Stimulated activated CD8-positive, alpha-beta memory T cell treated with anti-CD3 and anti-CD28 coated beads, Interleukin-15, amount 100 ng/mL, for 24 hours (primary cell): Measurements from ENCODE around the gene KDF1.
"Not testable (repeated sequence)": the region's sequence is repeated elsewhere in the genome, so short reads cannot be mapped to it uniquely, and the experiment has no call there.

ENCODE experiments used
- DNase-seq: peaks from one replicate; pipeline ENCODE4 v3.0.0-alpha.2; 2020; ENCODE audit warnings: low read depth

KDF1 gene

DNA sequence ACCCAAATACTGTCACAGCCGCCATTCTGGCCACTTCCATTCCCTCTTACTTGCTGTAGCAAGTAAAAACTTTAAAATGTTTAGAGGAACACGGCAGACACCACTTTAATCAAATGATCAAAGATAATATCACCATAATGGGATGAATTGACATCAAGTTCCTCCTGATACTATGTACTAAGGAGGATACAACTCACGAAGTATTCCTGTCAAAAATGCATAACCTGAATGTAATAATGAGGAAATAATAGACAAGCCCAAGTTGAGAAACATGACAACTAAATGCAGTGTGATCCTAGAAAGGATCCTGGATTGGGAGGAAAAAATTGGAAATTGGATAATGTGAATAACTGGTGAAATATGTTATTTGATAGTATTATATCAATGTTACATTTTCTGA, 3.9 kb downstream of the KDF1 start:
- DNase-seq, result no peak

DNA sequence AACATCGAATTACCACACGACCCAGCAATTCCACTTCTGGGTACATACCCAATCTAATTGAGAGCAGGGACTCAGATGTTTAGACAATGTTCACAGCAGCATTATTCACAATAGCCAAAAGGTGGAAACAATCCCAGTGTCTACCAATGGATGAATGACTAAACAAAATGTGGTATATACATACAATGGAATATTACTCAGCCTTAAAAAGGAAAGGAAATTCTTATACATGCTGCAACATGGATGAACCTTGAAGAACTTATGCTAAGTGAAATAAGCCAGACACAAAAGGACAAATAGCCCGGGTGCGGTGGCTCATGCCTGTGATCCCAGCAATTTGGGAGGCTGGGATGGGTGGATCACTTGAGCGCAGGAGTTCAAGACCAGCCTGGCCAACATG, 6.9 kb downstream of the KDF1 start:
- no peak for DNase-seq

DNA sequence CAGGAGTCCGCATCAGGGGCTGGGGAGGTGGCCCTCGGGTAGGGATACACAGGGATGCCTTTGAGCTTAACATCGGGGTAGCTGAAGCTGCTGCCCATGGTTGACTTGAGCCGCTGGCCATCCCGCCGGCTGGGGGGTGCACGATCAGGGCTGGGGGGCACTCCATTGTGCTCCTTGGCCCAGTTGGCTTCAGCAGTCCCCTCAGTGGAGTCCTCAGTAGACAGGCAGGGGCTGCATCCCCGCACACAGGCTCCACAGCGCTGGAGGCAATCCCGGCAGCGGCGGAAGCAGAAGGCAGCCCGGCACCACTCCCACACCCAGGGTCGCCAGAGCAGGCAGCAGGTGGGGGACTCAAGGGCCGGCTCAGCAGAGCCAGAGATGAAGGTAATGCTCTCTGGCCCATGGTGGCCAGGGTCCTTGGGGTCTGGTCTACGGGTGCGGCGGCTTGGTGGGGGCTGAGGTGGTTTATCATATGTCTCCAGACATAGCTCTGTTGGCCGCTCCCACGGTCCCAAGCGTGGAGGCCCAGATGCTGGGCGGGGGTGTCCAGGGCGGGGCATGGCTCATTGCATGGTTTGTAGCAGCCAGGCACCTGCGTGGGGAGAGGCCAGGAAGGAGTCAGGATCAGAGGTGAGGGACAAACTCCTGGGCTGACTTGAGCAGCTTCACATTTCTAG, 8.3 kb downstream of the KDF1 start:
- no peak for DNase-seq

DNA sequence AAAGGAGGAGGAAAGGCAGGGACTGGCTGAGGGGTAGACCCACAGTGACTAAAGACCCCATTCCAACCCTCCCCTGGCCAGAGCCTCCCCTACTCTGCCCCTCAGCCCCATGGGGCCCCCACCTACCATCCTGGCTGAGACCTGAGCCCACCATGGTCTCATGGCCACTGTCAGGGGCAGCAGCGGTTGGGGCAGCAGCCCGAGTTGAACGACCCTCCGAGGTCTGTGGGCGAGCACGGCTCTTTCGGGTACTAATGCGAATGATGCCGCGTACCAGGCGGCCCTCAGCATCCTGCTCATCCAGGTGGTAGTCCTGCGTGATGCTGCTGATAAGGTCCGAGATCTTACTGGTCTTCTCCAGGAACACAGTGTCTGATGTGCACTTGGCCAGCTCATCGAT, 9.1 kb downstream of the KDF1 start:
- no peak for DNase-seq

DNA sequence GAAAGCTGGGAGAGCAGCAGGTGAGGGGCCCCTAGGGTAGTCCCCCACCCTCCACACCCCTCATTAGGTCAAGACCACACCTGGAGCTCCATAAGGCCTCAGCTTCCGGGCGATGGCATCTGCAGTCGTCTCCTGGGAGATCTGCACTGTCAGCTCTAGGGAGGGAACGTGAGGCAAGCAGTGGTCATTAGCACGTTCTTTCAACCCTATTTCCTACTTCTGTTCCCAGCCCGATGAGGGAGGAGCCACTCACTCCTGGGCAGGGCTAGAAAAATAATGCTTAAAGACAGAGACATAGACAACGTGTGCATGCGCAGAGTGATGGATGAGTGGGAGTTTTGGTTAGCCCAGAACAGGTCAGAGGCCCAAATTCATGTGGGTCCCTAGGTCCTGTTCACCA, 9.7 kb downstream of the KDF1 start:
- no peak for DNase-seq

DNA sequence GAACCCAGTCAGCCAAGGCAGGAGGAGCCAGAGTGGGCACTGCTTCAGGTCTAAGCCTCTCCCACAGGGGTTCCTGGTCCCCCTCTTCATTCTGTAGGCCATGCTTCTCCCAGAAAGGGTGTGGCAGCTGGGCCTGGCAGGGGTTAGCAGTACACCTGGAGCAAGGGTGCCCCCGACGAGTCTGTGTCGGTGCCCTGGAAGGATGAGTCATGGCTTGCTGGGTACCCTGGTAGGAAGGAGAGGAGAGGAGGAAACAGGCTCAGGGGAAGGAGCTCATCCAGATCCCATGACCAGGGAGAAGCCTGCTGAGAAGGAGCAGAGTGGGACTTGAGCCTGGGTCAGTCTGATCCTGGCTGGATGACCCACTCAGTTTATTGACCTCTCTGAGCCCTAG, 10.3 kb downstream of the KDF1 start:
- DNase-seq, result no peak

DNA sequence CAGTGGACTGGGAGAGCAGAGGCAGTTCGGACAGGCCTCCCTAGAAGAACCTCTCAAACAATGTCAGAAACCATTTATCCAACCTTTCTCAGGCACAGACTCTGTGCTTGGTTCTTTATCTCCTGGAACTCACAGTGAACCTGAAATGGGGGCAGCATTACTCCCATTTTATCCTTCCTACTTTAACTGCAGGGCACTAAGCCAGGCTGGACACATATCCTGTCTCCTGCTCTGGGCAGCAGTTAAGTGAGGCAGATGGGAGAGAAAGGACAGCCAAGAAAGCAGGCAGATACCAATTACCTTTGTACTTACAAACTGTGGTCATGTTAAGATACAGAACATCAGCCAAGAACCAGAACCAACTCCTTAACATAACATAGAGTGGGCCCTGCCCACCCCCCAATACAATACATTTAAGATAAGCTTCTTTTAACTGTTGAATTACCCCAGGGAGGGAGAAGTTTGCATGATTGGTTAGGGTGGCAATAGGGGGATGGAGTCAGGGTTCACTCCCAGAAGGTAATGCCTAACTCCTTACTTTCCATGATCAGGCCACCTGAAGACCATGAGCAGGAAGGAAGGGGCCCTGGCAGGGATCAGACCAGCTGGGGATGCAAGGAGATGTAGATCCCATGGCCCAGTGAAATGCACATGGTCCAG, 10.9 kb downstream of the KDF1 start:
- DNase-seq, result no peak

DNA sequence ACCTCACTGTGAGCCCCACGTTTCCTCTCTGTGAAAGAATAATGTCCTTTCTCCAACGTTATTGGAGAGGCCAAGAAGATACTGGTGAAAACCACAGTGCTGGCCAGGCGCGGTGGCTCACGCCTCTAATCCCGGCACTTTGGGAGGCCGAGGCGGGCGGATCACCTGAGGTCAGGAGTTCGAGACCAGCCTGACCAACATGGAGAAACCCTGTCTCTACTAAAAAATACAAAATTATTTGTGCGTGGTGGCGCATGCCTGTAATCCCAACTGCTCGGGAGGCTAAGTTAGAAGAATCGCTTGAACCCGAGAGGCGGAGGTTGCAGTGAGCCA, 11.6 kb downstream of the KDF1 start:
- not testable (repeated sequence) for DNase-seq

DNA sequence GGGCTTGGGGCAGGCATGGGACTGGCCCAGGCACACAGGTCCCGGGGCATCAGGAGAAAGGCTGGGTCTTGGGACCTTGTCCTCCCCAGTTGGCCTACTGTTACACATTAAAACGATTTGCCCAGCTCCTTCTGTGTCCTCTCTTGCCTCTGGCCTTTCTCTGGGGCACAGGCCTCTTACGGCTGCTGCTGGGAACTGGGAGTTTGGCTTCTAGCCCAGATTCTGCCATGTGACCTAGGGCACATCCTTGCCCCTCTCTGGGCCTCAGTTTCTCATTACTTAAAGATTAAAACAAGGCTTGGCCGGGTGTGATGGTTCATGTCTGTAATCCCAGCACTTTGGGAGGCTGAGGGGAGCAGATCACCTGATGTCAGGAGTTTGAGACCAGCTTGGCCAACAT, 14.0 kb downstream of the KDF1 start:
- no peak for DNase-seq

DNA sequence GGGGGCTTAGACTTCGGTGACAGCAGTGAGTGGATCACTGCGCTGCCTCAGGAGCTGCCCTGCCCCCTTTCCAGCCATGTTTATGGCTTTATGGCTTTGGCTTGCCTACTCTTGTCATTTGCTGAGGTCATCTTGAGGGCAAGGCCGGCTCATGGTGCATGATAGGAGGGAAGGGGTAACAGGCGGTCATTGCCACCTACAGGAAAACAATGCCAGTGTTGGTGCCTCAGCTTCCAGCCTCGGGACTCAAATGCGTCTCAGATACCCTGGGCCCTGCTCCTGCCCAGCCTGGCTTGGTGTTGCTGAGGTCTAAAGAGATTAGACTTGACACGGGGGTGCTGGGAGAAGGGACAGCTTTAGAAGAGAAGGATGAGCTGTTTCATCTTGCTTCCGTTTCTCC, 14.5 kb downstream of the KDF1 start:
- DNase-seq, result no peak

DNA sequence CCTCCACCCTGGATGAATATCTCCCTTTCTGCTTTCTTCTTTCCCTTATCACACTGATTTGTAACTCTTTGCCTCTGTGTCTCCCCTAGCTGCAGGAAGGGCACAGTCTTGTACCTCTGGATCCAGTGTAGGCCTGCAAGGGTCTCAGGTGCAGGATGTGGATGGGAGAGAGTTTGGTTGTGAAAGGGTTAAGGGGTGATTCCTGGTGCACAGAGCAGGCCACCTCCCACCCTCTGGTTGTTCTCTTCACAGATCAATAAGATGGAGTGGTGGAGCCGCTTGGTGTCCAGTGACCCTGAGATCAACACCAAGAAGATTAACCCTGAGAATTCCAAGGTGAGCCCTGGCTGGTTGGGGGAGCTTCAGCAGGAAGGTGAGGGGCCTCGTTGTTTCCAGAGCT, 15.1 kb downstream of the KDF1 start:
- no peak for DNase-seq

DNA sequence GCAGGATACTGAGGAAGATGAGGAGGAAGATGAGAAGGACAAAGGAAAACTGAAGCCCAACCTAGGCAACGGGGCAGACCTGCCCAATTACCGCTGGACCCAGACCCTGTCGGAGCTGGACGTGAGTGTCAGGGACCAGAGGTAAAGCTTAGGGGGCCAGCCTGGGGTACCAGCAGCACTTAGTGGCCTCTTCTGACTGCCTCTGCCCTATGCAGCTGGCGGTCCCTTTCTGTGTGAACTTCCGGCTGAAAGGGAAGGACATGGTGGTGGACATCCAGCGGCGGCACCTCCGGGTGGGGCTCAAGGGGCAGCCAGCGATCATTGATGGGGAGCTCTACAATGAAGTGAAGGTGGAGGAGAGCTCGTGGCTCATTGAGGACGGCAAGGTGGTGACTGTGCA, 17.6 kb downstream of the KDF1 start:
- DNase-seq, result no peak

DNA sequence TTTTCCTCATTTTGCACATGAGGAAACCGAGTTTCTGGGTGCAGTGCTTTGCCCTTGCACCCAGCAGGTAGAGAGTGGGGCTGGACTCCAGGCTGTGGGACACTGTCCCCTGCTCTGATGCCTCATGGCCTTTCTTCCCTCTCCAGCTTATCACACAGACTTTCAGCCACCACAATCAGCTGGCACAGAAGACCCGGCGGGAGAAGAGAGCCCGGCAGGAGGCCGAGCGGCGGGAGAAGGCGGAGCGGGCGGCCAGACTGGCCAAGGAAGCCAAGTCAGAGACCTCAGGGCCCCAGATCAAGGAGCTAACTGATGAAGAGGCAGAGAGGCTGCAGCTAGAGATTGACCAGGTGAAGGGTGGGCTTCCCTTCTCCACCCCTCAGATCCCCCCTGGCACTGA, 19.0 kb downstream of the KDF1 start:
- DNase-seq, result no peak

DNA sequence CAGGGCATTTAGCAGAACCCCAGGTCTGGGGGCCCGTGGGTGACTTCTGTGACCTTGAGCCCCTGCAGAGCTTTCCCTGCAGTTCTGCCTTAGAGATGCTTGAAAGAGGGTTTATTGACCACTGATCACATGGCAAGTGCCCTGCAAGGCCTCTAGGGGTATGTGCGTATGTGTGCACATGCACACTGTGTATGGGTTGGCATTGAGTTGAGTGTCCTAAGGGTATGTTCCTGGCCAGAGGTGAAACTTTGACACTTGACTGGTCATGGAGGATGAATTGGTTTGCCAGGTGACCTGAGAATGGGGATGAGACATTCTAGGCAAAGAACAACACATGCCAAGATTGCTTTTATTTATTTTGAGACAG, 21.6 kb downstream of the KDF1 start:
- no peak for DNase-seq

DNA sequence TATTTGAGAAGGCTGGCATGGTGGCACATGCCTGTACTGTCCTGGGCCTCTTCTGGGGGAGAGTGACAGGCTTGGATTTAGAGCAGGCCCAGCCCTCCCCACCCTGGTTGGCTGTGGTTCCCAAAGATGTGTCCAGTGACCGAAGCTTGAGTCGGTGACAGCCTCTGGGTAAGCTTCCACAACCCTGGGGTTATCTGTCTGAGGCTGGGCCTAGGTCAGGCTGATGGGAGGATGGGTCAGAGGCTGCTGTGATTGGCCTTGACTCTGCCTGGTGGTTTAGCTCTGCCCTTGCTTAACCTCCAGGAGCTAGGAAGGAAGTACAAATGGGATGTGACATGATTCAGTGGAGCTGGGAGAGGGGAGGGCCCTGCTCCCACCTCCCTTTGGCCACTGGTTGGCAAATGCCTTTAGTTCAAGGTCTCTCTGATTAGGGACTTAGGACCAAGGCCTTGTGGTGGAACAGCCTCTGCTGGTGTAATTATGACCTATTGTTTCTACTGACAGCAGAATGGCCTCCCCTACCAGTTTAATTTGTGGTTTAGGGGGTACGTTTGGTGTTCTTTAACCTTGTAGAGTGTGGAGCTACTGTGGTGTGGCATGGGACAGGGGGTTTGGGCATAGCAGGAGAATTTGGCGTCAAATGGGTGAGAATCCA, 22.1 kb downstream of the KDF1 start:
- no peak for DNase-seq

DNA sequence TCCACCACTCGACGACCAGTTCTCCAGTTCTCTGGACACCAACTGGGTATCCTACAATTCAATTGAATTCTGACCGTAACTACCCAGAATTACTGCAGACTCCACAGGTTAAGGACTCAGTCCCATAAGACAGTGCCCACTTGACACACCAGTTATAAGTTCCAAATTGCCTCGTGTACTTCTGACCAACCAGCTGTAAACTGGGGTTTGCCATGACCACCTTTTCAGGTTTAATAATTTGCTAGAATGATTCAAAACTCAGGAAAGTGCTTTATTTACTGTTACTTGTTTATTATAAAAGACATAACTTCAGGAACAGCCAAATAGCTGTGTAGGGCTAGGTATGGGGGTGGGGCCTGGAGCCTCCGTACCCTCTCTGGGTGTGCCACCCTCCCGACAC, 23.4 kb downstream of the KDF1 start:
- no peak for DNase-seq

DNA sequence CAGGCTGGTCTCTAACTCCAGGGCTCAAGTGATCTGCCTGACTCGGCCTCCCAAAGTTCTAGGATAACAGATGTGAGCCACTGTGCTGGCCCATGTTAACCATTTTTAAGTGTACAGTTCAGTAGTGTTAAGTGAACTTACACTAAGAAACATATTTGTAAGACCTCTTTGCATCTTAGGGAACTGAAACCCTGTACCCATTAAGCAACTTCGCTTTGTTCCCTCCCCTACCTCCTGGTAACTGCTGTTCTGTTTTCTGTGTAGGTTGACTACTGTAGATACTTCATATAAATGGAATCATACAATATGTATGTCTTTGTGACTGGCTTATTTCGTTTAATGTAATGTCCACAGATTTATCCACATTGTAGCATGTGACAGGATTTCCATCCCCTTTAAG, 27.7 kb downstream of the KDF1 start:
- no peak for DNase-seq

DNA sequence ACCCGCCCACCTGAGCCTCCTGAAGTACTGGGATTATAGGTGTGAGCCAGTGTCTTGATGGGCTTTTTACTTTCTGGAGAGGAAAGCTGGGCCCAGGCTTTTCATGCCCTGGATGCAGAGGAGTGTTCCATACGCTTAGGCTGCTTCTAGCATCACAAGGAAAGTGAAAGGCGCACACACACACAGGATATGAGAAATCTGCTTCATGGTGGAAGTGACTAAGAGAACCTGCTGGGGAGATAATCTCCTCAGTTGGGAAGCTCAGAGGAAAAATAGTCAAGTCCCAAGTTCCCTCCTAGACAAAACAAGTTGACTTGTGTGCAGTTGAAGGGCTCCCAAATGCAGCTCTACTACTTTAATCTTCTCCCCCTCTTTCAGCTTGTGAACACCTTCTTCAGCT, 36.6 kb downstream of the KDF1 start:
- no peak for DNase-seq

DNA sequence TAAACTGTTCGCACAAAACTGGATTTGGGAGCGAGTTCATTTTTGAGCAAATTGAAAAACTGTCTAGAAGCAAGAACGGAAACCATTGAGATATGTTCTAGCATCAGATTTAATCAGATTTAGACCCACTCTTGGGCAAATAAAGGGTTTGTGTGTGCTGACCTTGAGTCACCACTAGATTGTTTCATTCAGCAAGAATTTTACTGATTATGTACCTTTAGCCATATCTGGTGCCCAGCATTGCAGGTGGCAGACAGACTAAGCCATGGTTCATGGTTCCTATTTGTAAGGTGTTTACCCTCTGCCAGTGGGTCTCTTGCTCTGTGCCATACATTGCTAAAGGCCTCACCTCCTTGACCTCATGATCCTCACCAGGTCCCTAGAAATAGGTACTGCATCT, 37.4 kb downstream of the KDF1 start:
- DNase-seq, result no peak

DNA sequence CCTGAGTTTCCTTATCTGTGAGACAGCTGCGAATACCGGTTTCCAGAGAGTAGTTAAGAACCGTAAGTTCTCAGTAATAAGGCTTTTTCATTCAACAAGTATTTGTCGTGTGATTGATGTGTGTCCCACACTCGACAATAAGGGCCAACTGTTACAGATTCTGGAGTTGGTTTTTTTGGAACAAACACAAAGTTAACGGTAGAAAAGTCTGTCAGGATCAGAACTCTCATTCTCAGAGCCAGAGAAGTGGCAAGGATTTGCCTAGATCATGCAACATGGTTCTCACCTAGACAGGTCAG, 37.9 kb downstream of the KDF1 start:
- no peak for DNase-seq

DNA sequence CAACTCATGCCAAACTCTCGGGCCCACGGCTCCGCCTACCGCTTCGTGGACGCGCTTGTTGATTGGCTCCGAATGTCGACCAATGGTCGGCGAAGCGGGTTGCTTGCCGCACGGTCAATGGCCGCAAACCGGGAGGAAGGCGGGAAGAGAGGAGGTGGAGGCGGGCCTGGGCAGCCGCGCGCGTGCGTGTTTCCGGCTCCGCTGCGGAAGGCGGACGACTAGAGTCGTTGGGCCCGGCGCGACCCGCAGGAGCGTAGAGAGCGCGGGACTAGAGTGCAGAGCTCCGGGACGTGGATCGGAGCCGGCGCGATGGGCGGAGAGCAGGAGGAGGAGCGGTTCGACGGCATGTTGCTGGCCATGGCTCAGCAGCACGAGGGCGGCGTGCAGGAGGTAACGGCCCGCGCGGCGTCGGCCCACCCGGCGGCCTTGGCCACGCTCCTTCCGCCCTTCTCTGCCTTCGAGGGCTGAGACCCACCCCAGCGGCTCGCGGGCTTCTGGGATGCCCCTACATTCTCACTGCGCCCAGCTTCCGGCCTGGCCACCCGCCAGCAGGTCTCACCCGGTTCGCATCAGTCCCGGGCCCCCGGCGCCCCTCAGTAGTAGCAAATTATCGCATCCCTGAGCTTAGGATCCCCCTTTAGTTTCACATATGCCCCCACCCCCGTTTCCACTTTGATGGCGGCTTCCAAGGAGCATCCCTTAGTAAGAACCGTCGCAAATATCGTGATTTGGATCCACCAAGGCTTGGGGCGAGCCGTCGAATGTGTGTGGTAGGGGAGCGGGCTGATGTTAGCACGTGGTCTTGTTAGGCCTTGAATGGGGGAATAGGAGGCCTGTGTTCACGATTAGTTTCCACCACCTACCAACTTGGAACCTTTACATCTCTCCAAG, 38.5 kb downstream of the KDF1 start, which contains the start of gene NUDC:
Gene NUDC, plus strand, starts transcription at position 204 of the 891 bp plus-strand sequence. Its CDS starts 106 bp downstream, at position 310.
- peak; percentile 85 for DNase-seq

DNA sequence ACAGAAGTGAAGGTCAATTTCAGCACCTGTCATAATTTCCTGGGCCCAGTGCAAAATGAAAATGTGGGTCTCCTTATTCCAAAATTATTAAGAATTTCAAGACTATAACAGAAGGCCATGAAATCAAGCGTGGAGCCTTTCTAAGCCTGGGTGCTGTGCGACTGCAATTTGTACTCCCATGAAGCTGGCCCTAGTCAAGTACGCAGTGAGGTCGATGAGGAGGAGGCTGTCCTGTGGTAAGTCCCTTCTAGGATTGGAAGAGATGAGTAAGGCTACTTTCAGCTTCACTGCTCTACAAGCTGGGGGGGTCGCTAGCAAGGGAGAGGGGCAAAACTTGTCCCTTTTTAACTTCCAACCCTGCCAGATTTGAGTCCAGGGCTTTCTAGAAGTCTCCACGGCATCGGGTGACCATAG, 39.1 kb downstream of the KDF1 start:
- DNase-seq, result no peak
